ENCODE data around the gene TCEAL7.

The TCEAL7 gene

DNA sequence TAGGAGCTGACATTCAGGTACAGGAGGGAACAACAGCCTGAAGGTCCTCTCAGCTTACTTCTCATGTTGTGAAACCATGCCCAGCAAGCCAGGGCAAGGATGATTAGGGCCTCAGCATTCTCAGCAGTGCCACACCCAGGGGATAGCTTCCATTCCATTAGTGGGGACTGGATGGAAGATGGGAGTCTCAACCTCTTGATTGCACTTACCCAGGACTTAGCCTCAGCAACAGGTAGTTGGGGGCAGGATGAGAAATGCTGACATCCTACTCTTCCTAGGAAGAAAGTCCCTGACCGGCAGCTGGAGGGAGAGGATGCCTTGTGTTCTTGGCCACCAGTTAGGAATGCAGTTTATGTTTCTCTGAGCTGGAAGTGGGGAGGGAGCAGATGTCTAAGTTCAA lies 37.5 kb downstream of the TCEAL7 start:
- DNase-seq (ENCODE audit: low read depth): no peak

DNA sequence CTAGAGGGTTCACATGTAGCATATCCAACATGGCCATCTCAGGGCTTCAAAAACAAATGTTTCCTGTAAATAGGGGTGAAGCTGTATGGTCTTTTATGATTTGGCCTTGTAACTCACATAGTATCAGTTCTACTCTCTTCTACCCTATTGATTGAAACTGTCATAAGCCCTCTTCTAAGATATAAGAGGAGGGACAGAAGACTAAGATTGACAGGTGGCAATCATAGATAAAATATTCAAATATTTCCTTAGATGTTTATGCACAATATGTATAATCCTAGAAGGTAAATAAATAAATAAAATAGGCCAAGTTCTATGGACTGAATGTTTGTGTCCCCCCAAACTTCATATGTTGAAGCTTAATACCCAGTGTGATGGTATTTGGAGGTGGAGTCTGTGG lies 39.4 kb downstream of the TCEAL7 start:
- DNase-seq (ENCODE audit: low read depth): no peak

DNA sequence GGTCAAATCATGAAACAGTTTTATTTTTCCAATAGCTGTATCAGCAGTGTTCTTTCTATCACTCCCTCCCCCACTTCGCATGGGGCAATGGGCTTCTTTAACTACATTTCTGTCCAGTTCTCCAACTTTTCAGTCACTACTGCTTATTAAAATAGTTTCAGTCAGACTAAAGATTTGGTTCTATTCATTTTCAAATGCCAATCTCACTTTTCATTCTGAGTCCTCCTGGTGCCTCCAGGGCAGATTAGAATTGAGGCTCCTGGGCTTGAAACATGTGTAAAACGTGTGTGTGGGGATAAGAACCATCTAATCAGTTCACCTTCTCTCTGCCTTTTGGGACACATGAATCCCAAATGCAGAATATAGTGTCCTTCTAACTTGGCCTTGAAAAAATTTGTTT lies 42.8 kb downstream of the TCEAL7 start:
- no peak for DNase-seq (ENCODE audit: low read depth)

DNA sequence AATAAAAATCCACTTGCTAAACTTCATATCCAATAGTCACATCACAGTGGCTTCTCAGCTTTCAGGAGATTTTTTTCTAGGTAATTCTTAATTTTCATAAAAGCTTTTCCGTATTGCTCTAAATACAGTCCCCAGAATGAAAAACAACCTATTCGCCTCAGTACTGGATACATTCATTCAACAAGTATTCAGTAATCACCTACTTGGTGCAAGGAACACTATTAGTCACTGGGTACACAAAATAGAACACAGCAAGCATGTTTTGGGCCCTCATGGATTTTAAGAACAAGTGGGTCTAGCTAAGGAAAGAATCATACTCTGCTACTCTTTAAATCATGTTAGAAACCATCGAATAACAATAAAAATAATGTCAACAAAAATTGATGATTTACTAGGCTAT lies 43.5 kb downstream of the TCEAL7 start:
- DNase-seq (ENCODE audit: low read depth): no peak

DNA sequence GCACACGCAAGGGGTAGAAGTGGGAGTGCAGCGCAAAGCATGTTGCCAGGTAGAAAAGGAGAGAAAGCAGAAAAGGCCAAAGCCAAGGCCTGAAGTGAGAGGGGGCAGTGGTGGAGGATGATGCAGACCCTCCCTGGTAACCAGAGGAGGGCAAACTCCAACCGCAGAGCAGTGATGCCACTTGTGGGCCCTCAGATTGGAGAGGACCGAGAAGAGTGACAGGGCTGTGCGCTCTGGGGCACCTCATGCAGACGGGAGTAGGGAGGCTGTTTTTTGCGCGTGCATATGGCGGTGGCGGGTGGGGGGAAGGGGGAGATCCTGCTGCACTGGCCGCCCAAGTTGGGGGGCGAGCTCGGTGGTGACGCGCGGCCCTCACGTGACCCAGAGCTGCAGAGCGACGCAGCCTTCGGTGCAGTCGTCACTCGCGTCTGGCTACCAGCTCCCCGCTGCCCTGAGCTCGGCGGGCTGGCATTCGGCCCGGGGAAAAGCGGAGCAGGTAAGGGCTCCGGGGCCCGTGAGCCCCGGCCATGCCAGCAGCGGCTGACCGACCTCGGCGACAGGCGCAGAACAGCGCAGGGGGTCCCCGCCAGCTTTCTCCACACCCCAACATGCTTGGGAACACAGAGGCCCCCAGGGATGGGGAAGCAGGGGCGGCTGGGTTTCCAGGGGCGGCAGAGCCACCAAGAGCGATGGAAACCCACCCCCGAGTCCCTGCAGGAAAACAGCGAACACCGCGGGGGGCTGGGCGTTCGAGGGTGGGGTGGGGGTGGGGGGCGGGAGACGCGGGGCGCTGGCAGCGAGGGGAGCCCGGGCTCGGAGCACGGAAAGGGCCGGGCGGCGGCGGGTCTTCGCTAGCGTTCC lies 46.3 kb downstream of the TCEAL7 start, which contains the start of gene BEX3:
Gene BEX3 (plus strand): TSS at position 421 of the 861 bp plus-strand sequence. CDS start 984 bp downstream, outside the sequence.
- DNase-seq (ENCODE audit: low read depth): no peak

DNA sequence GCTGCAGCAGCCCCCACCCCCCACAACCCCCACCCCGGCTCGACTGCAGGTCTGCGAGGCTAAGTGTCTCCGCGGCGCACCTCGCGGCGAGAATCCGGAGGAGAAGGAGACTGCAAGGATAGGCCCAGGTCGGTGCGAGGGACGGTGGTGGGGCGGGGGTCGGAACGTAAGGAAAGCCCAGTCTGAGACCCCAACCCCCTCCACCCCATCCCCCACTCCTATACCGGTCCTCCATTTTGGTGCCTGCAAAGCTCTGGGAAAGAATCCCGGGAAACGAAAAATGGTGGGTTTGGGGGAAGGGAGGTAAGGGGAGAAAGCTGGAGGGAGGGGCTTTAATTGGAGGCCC lies 46.9 kb downstream of the TCEAL7 start:
- DNase-seq (ENCODE audit: low read depth): no peak

DNA sequence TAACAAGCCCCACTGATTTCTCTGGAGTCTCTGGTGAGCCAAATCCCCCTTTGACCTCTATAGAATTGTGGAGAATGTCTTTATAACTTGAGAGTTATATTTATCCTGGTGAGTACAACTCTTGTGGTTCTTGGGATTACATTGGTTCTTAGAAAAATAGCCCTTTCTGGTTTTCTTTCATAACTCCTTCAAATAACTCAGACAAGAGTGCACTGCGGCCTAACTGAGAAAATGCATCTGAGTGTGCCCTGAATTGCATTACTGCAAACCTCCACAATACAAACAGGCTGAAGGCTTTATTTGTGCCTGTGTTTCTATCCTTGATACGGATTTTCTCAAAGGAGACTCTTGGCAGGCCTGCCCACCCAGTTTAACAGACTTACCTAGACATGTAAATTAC lies 49.0 kb downstream of the TCEAL7 start:
- DNase-seq (ENCODE audit: low read depth): no peak

All from non-pigmented ciliary epithelial cell (primary cell).